ENCODE measurements around the gene RPL38. TPM values are rescaled to one million over a fixed set of nuclear protein-coding genes. Genes with fewer than 3 reads are reported as not detected.

The RPL38 gene
- total RNA-seq, 4 donors from 2014 or later: 224 to 564 (median 403) TPM

DNA sequence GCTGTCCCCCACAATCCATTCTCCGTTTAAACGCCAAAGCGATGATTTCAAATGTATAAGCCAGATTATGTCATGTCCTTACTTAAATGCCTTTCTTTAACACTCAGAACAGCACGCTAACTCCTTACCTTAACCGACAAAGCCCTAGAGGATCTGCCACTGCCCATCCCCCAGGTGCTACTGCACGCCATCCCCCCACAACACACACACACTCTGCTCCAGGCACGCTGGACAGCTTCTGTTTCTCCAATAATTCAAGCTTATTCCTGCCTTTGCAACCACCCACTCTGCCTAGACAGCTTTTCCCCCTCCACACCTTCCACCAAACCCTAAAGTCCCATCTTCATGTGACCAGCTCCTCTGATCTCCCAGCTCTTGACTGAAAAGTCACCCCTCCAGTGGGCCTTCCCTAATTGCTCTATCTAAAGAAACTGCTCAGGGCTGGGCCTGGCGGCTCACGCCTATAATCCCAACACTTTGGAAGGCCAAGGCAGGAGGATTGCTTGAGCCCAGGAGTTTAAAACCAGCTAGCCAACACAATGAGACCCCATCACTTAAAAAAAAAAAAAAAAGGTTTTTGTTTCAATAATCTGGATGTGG is 38.9 kb upstream of the RPL38 start:
- Histone ChIP-seq H3K4me3 (no peak overlapping the region), H3K27me3 (peaks cover 0 to 57% (median 0%) of the 10 kb centered on the region in 4 donors), H3K27ac (no peak overlapping the region), H3K4me1 (no peaks in the 10 kb centered on the region), H3K9me3 (no peaks in the 10 kb centered on the region), H3K36me3 (no peaks in the 10 kb centered on the region)
- DNase-seq: no peak
- intact Hi-C loops (cut with DNase I): no loop called here
- TF ChIP-seq POLR2A (IDR thresholded peaks at IDR 0.05): no peak
- TF ChIP-seq, protein P1, sequence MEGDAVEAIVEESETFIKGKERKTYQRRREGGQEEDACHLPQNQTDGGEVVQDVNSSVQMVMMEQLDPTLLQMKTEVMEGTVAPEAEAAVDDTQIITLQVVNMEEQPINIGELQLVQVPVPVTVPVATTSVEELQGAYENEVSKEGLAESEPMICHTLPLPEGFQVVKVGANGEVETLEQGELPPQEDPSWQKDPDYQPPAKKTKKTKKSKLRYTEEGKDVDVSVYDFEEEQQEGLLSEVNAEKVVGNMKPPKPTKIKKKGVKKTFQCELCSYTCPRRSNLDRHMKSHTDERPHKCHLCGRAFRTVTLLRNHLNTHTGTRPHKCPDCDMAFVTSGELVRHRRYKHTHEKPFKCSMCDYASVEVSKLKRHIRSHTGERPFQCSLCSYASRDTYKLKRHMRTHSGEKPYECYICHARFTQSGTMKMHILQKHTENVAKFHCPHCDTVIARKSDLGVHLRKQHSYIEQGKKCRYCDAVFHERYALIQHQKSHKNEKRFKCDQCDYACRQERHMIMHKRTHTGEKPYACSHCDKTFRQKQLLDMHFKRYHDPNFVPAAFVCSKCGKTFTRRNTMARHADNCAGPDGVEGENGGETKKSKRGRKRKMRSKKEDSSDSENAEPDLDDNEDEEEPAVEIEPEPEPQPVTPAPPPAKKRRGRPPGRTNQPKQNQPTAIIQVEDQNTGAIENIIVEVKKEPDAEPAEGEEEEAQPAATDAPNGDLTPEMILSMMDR (IDR thresholded peaks at IDR 0.05): no peak
- 76 to 90% methylated on average over 7 to 8 of the region's 9 CpGs for WGBS, 2 donors

DNA sequence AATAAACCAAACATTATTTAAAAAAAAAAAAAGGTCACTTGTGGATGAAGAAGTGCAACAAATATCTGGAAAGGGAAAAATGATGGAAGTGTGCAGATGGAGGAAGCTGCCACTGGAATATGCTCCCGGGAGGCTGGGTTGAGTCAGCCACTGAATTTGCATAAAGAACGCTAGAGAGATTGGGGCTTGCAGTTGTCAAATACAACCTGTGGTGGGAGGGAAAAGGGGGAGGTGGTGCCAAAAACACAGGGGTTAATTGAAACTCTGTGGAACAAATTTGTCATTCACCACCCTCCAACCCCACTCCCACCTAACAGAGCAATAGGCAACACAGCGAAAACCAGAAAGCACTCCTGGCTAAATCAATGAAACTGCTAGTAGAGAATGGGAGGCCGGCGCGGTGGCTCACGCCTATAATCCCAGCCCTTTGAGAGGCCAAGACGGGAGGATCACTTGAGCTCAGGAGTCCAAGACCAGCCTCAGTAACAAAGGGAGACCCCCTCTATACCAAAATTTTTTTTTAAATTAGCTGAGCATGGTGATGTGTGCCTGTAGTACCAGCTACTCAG is 37.6 kb upstream of the RPL38 start:
- Histone ChIP-seq H3K27me3 (peaks cover 0 to 47% (median 0%) of the 10 kb centered on the region in 4 donors), H3K9me3 (no peaks in the 10 kb centered on the region), H3K27ac (no peak overlapping the region), H3K4me1 (no peaks in the 10 kb centered on the region), H3K36me3 (no peaks in the 10 kb centered on the region), H3K4me3 (no peak overlapping the region)
- intact Hi-C loops (cut with DNase I): no loop called here
- TF ChIP-seq, protein P1 (IDR thresholded peaks at IDR 0.05): no peak
- TF ChIP-seq POLR2A (IDR thresholded peaks at IDR 0.05): no peak
- 45 to 72% methylated on average over 3 to 8 of the region's 8 CpGs for WGBS, 2 donors
- no peak for DNase-seq

DNA sequence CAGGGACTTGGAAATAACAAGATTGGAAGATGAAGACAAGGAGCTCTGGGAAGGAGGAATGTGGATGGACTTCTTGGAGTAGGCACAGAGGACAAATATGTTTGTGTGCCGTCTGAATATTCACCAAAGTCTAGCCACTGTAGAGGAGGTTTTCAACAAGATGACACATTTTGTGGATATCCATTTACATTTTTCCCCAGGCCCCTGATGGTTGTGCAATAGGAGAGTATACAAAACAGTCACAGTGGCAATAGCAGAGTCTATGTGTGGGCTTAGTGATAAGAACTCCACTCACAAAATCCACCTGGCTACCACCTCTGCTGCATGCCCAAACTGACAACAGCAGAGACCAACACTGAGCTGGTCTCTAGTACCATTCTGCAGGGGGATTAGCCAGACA is 32.6 kb upstream of the RPL38 start:
- WGBS, 2 donors: 65 to 67% methylated on average over 1 of the region's 1 CpG
- intact Hi-C loops (cut with DNase I): loop anchor here (10.0 kb wide), 1 partner anchor 736 kb away; no protein-coding TSS in a partner anchor
- H3K4me1 ChIP-seq: no peaks in the 10 kb centered on the region
- H3K27ac ChIP-seq: no peak overlapping the region
- TF ChIP-seq POLR2A (IDR thresholded peaks at IDR 0.05): no peak
- TF ChIP-seq, protein P1 (IDR thresholded peaks at IDR 0.05): no peak
- no peak for DNase-seq
- peaks cover 0 to 34% (median 0%) of the 10 kb centered on the region in 4 donors for H3K27me3 ChIP-seq
- no peaks in the 10 kb centered on the region for H3K36me3 ChIP-seq
- H3K4me3 ChIP-seq: no peak overlapping the region
- no peaks in the 10 kb centered on the region for H3K9me3 ChIP-seq

DNA sequence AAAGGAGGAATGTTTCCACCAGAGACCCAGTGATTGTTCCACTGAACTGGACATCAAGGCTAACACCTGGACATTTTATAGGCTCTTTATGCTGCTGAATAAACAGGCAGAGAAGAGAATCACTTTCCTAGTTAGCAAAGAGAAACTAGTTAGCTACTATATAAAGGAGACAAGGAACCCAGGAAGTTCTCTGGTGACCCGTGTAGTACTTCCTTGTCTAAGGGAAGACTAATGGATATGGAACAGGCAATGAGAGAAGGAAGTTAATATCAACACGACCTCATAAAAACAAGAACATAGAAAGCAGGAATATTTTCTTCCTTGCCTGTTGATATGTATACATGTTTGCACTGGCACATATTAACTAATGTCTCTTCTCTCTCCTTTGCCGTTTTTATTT is 30.8 kb upstream of the RPL38 start:
- no peaks in the 10 kb centered on the region for H3K36me3 ChIP-seq
- 41 to 51% methylated on average over 3 of the region's 3 CpGs for WGBS, 2 donors
- H3K4me1 ChIP-seq: no peaks in the 10 kb centered on the region
- TF ChIP-seq POLR2A (IDR thresholded peaks at IDR 0.05): no peak
- TF ChIP-seq, protein P1 (IDR thresholded peaks at IDR 0.05): no peak
- H3K27me3 ChIP-seq: peaks cover 0 to 38% (median 0%) of the 10 kb centered on the region in 4 donors
- no peaks in the 10 kb centered on the region for H3K9me3 ChIP-seq
- intact Hi-C loops (cut with DNase I): loop anchor here (10.0 kb wide), 1 partner anchor 738 kb away; no protein-coding TSS in a partner anchor
- H3K4me3 ChIP-seq: no peak overlapping the region
- H3K27ac ChIP-seq: no peak overlapping the region
- DNase-seq: no peak

DNA sequence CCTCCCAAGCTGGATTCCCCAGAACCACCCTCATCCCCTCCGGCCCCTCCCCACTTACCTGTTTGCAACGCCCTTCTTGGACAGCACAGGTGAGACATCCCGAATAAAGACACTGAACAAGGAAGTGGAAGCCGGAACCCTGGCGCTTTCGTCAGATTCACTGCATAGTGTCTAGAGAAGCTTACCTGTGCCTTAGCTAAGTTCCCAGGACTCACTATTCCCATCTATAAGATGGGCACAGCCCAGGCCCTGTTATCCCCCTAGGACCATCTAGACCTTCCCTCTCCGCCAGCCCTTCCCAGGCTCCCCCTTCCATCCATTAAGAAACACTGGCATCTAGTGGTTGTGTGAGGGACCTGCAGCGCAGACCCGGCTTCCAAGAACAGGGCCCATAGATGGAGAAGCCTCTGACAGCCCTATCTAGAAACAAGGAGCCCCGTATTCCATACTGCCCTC is 26.9 kb upstream of the RPL38 start:
- no peak for DNase-seq
- intact Hi-C loops (cut with DNase I): loop anchor here (10.0 kb wide), 1 partner anchor 742 kb away; no protein-coding TSS in a partner anchor
- no peak overlapping the region for H3K4me3 ChIP-seq
- 43 to 61% methylated on average over 6 to 8 of the region's 10 CpGs for WGBS, 2 donors
- no peak overlapping the region for H3K27ac ChIP-seq
- H3K9me3 ChIP-seq: no peaks in the 10 kb centered on the region
- peaks cover 0 to 75% (median 0%) of the 10 kb centered on the region in 4 donors for H3K27me3 ChIP-seq
- H3K36me3 ChIP-seq: no peaks in the 10 kb centered on the region
- TF ChIP-seq, protein P1 (IDR thresholded peaks at IDR 0.05): peak; percentile 37 to 83 (median 75)
- no peak for TF ChIP-seq POLR2A (IDR thresholded peaks at IDR 0.05)
- H3K4me1 ChIP-seq: no peaks in the 10 kb centered on the region

Measured in esophagus squamous epithelium (tissue), 5 donors.